Activated naive CD8-positive, alpha-beta T cell treated with anti-CD3 and anti-CD28 coated beads, Interleukin-2, amount 10 ng/mL, durations not matched to agents 7 days and 5 days (primary cell): ENCODE data around the gene SPATS2. TPM values are rescaled to one million over a fixed set of nuclear protein-coding genes. Genes with fewer than 3 reads are reported as not detected.

Source experiments
- ATAC-seq: fragments of 150-1000 bp; cut with Tn5 transposase; one replicate; pipeline ENCODE4 v1.10.0; 2021; ENCODE audit warnings: low read depth, moderate library complexity
- POLR2A ChIA-PET: fragments of 350-600 bp; sonication (Branson Sonifier 250); formaldehyde crosslinking; loops from one replicate; lab custom pipeline; 2021; ENCODE audit warnings: antibody characterized with exemption; lab: Charles Lee
- DNase-seq: peaks from one replicate; pipeline ENCODE4 v3.0.0; 2021
- H3K27ac Mint-ChIP-seq: one replicate; pipeline ENCODE4 v1.8.0; 2022; ENCODE audit warnings: mild to moderate bottlenecking, mixed read lengths
- H3K27me3 Mint-ChIP-seq: one replicate; pipeline ENCODE4 v1.8.0; 2022; ENCODE audit warnings: mild to moderate bottlenecking, moderate library complexity, mixed read lengths
- H3K36me3 Mint-ChIP-seq: one replicate; pipeline ENCODE4 v1.8.0; 2021; ENCODE audit warnings: mild to moderate bottlenecking, mixed read lengths
- H3K4me1 Mint-ChIP-seq: one replicate; pipeline ENCODE4 v1.8.0; 2021; ENCODE audit warnings: mixed read lengths
- H3K4me3 Mint-ChIP-seq: one replicate; pipeline ENCODE4 v1.8.0; 2022; ENCODE audit warnings: mild to moderate bottlenecking, moderate library complexity, mixed read lengths
- H3K9me3 Mint-ChIP-seq: one replicate; pipeline ENCODE4 v1.8.0; 2021; ENCODE audit warnings: mixed read lengths
- total RNA-seq, 2 experiments: library from RNA; stranded (reverse); gene quantifications; one replicate each; pipeline ENCODE4 v1.2.3, GENCODE V29; 2021

SPATS2 gene
- total RNA-seq, 2 experiments from 2014 or later = 12.1 to 13.3 TPM

DNA sequence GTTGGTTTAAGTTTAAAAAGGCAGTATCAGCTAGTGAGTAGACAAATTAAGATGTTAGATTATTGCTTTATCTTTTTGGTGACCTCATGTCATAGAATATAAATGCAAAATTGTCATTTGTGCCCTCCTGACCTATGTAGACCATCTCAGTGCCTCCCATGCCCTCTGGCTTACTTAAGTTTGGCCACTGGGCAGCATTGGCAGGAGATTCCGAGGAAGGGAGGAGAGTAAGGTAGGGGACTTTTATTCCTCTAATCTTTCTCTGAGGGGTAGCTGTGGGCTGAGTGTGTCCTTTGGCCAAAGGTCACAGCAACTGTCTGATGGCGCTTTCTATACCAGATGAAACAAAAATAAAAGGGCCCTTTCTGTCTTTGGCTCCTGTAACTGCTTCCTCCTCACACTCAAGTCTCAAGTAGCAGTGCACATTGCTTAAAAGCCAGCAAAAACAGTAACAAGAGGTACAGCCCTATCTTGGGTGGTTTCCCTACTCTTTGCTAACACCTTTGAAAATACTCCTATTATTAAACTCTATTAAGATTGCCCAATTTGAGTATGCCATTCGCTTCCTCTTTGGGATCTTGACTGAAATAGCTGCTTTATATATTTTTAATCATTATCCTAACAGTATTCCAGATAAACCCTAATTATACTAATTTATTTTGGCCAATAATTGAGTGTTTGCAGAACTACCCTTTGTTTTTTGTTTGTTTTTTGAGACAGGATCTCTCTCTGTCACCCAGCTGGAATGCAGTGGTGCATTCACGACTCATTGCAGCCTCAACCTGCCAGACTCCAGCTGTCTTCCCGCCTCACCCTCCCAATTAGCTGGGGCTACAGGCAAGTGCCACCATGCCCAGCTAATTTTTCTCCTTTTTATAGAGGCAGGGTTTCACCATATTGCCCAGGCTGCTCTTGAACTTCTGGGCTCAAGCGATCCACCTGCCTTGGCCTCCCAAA is 115.1 kb downstream of the SPATS2 start:
- ATAC-seq = no peak

DNA sequence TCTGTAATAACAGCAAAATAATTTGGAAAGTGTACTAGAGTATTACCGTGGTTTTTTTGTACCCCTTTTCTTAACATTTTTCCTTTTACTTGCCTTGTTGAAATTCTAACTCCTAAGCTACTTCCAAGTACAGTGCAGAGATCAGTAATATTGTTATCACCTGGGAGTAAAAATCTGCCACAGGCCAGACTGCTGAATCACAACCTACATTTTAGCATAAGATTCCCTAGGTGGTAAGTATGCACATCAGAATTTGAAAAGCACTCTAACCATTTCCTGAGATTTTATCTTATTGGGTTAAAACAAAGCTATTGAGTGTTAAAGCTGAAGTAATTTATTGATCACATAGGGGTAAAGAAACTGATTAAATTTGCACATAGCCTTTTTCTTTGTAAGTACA is 116.4 kb downstream of the SPATS2 start:
- no peaks in the 10 kb centered on the region for H3K9me3 Mint-ChIP-seq
- H3K4me3 Mint-ChIP-seq = no peak overlapping the region
- no peak for ATAC-seq

More for the DNA sequence above, 115.1 kb downstream of the SPATS2 start:
- no peaks in the 10 kb centered on the region for H3K9me3 Mint-ChIP-seq
- H3K4me3 Mint-ChIP-seq = no peak overlapping the region
- peaks cover 4% of the 10 kb centered on the region for H3K4me1 Mint-ChIP-seq
- H3K36me3 Mint-ChIP-seq = no peaks in the 10 kb centered on the region
- H3K27ac Mint-ChIP-seq = no peak overlapping the region
- no peak for DNase-seq
- H3K27me3 Mint-ChIP-seq = peaks cover 3% of the 10 kb centered on the region
- POLR2A ChIA-PET = no interaction called here

GRCh38 chr12:49487605-49488004 is 120.3 kb downstream of the SPATS2 start:
- H3K9me3 Mint-ChIP-seq = no peaks in the 10 kb centered on the region
- no peaks in the 10 kb centered on the region for H3K27me3 Mint-ChIP-seq
- peaks cover 4% of the 10 kb centered on the region for H3K4me1 Mint-ChIP-seq
- no peaks in the 10 kb centered on the region for H3K36me3 Mint-ChIP-seq
- POLR2A ChIA-PET = no interaction called here
- DNase-seq (no peak), ATAC-seq (no peak)
- H3K27ac Mint-ChIP-seq = no peak overlapping the region
- no peak overlapping the region for H3K4me3 Mint-ChIP-seq

More for the DNA sequence above, 116.4 kb downstream of the SPATS2 start:
- Mint-ChIP-seq H3K27me3 (peaks cover 3% of the 10 kb centered on the region), H3K4me1 (peaks cover 4% of the 10 kb centered on the region), H3K27ac (no peak overlapping the region), H3K36me3 (no peaks in the 10 kb centered on the region)
- DNase-seq = no peak
- POLR2A ChIA-PET = no interaction called here

DNA sequence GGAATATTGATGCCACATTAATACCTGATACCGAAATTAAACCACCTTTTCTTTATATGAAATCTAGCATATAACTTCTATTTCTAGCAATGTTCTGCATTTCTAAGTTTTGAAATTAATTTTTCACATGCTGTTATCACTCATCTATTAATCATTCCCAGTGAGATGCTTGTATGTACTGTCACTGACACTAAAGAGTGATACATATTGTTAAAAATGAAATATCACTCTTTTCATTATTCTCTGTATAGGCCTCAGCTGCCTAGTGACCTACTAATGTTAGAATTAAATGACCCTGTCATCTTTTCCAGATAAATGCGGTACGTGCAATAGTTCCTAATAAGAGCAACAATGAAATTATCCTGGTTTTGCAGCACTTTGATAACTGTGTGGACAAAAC is 121.9 kb downstream of the SPATS2 start:
- ATAC-seq (no peak), DNase-seq (no peak)
- H3K27ac Mint-ChIP-seq = no peak overlapping the region
- no peaks in the 10 kb centered on the region for H3K36me3 Mint-ChIP-seq
- no peaks in the 10 kb centered on the region for H3K4me1 Mint-ChIP-seq
- no peaks in the 10 kb centered on the region for H3K9me3 Mint-ChIP-seq
- POLR2A ChIA-PET = no interaction called here
- no peak overlapping the region for H3K4me3 Mint-ChIP-seq
- H3K27me3 Mint-ChIP-seq = no peaks in the 10 kb centered on the region

DNA sequence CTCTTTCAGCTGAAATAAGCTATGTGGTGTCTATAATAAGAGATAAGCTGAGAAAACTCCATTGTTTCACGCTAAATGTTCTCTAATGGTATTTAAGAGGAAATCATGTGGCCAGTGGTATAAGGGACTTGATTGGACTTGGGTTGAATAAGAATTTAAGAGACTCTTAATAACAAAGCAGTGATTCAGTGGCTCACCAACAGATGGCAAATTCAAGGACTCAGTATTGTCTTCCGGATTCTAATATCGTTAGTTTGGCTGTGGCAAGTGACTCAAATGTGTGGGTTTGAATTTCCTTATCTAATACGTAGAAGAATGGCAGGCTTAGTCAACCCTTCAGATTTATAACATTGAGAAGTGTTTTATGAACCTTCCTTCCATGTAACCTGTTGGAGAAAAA is 122.5 kb downstream of the SPATS2 start:
- Mint-ChIP-seq H3K9me3 (no peaks in the 10 kb centered on the region), H3K36me3 (no peaks in the 10 kb centered on the region), H3K4me3 (no peak overlapping the region), H3K4me1 (no peaks in the 10 kb centered on the region), H3K27ac (no peak overlapping the region), H3K27me3 (no peaks in the 10 kb centered on the region)
- ATAC-seq = no peak
- POLR2A ChIA-PET = no interaction called here
- DNase-seq = no peak

- no peak for ATAC-seq
- POLR2A ChIA-PET = no interaction called here
- Mint-ChIP-seq H3K9me3 (no peaks in the 10 kb centered on the region), H3K4me3 (no peak overlapping the region), H3K4me1 (no peaks in the 10 kb centered on the region), H3K27me3 (no peaks in the 10 kb centered on the region), H3K36me3 (peaks cover 2% of the 10 kb centered on the region), H3K27ac (no peak overlapping the region)
- no peak for DNase-seq
These were observed 124.6 kb downstream of the SPATS2 start for GRCh38 chr12:49491823-49492222.

DNA sequence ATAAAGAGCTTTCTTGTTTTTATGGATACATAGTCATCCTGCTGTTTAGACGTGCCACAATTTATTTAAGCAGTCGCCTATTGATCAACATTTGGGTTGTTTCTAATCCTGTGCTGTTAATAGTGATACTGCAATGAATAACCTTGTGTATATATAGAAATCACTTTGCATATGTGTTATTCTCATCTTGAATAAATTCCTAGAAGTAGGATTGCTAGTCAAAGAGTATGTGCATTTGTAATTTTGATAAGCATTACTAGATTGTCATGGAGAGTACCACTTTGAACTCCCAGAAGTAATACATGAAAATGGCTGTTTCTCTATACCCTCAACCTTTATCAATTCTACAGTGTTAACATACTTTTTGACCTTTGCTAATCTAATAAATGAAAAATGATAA is 126.6 kb downstream of the SPATS2 start:
- H3K4me3 Mint-ChIP-seq = no peak overlapping the region
- ATAC-seq = no peak
- no peak for DNase-seq
- no peak overlapping the region for H3K27ac Mint-ChIP-seq
- no peaks in the 10 kb centered on the region for H3K4me1 Mint-ChIP-seq
- no peaks in the 10 kb centered on the region for H3K27me3 Mint-ChIP-seq
- H3K9me3 Mint-ChIP-seq = no peaks in the 10 kb centered on the region
- peaks cover 2% of the 10 kb centered on the region for H3K36me3 Mint-ChIP-seq
- POLR2A ChIA-PET = no interaction called here

DNA sequence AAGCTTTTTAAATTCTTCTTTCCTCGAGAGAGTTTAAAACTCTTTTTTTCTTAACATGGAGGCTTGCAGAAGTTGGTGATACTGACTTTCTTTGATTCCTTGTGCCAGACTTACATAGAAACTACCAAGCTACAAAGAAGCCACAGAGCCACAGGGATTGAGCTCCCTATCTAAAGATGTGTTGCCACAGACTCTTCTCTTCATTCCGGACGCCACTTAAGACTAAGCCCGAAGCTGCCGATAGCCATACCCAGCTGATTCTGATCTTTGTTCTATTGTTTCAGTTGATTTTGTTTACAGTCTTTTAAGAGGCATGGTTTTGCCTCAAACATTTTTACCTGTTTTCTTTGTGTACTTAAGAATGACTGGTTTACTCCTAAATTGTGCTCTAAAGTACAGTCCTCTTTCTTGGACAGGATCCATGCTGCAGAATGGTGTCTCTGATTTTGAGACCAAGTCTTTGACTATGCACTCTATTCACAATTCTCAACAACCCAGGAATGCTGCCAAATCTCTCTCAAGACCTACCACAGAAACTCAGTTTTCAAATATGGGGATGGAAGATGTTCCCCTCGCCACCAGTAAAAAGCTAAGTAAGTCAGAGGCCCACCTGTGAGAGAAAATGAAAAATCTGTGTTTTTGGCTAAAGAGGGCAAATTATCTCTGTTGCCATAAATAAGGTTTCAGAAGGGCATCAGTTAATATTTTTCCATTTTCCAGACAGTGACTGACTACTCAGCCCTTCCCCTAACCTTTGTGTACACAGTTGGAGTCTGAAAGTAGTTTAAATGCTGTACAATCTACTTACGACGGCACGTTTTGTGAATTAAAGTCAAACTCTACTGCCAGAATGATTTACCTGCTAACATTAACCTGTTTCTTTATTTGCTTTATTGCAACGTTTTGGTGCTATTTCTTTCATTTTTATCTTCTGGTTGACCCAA is 129.4 kb downstream of the SPATS2 start:
- Mint-ChIP-seq H3K36me3 (peaks cover 9% of the 10 kb centered on the region), H3K4me3 (no peak overlapping the region), H3K4me1 (no peaks in the 10 kb centered on the region), H3K9me3 (no peaks in the 10 kb centered on the region), H3K27me3 (no peaks in the 10 kb centered on the region), H3K27ac (no peak overlapping the region)
- POLR2A ChIA-PET = no interaction called here
- ATAC-seq (no peak), DNase-seq (no peak)

GRCh38 chr12:49501895-49502294 is 134.6 kb downstream of the SPATS2 start:
- Mint-ChIP-seq H3K27ac (peak overlapping the region; percentile 54), H3K9me3 (no peaks in the 10 kb centered on the region)
- no peak for ATAC-seq

DNA sequence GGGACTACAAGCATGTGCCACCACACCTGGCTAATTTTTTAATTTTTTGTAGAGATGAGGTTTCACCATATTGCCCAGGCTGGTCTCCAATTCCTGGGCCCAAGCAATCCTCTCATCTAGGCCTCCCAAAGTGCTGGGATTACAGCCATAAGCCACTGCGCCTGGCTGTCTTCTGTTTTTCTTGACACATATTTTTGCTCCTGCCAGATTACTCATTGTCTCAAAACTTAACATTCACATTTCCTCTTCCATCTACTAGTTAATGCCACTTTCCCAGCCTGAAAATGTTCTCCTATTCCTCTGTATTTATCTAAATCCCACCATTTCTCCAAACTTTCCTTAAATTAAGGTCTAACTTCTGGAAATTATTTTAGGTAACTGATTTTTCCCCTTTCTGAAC is 135.3 kb downstream of the SPATS2 start:
- Mint-ChIP-seq H3K27ac (no peak overlapping the region), H3K4me1 (peaks cover 3% of the 10 kb centered on the region), H3K4me3 (no peak overlapping the region), H3K9me3 (no peaks in the 10 kb centered on the region), H3K36me3 (peaks cover 13% of the 10 kb centered on the region), H3K27me3 (no peaks in the 10 kb centered on the region)
- ATAC-seq = no peak
- POLR2A ChIA-PET = no interaction called here
- DNase-seq = no peak

More at GRCh38 chr12:49501895-49502294, 134.6 kb downstream of the SPATS2 start:
- no peak overlapping the region for H3K4me3 Mint-ChIP-seq
- POLR2A ChIA-PET = no interaction called here
- H3K4me1 Mint-ChIP-seq = peaks cover 3% of the 10 kb centered on the region
- peaks cover 13% of the 10 kb centered on the region for H3K36me3 Mint-ChIP-seq
- no peaks in the 10 kb centered on the region for H3K27me3 Mint-ChIP-seq
- DNase-seq = no peak

DNA sequence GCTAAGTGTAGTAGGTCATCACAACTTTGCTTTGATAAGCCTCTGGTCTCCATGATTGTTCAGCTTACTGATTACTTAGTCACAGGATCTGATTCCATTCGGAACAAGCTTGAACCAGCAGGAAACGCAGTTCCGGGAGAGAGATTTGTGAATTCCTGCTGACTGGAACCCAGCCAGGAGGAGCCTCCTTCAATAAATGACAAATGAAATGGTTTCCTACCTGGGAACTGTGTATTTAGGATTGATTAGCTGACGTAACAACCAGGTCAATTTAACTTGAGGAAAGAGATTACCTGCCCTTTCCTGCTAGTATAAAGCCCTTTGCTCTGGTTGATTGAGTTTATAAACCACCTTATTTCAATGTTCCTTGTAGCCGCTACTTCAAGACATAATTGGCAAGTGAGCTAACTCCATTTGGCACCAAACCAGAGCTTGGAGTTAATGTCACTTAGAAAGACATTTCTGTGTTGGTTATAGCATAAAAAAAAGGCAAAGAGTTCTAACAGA is 136.5 kb downstream of the SPATS2 start:
- no peaks in the 10 kb centered on the region for H3K9me3 Mint-ChIP-seq
- H3K4me1 Mint-ChIP-seq = peaks cover 3% of the 10 kb centered on the region
- H3K27me3 Mint-ChIP-seq = no peaks in the 10 kb centered on the region
- DNase-seq (no peak), ATAC-seq (no peak)
- H3K27ac Mint-ChIP-seq = no peak overlapping the region
- no peak overlapping the region for H3K4me3 Mint-ChIP-seq
- peaks cover 13% of the 10 kb centered on the region for H3K36me3 Mint-ChIP-seq
- POLR2A ChIA-PET = no interaction called here

- H3K27ac Mint-ChIP-seq = no peak overlapping the region
- POLR2A ChIA-PET = no interaction called here
- no peak for DNase-seq
- peaks cover 7% of the 10 kb centered on the region for H3K36me3 Mint-ChIP-seq
- no peaks in the 10 kb centered on the region for H3K27me3 Mint-ChIP-seq
- H3K4me1 Mint-ChIP-seq = peaks cover 3% of the 10 kb centered on the region
- H3K4me3 Mint-ChIP-seq = no peak overlapping the region
- no peak for ATAC-seq
- no peaks in the 10 kb centered on the region for H3K9me3 Mint-ChIP-seq
These were observed 138.4 kb downstream of the SPATS2 start for GRCh38 chr12:49505672-49506071.

DNA sequence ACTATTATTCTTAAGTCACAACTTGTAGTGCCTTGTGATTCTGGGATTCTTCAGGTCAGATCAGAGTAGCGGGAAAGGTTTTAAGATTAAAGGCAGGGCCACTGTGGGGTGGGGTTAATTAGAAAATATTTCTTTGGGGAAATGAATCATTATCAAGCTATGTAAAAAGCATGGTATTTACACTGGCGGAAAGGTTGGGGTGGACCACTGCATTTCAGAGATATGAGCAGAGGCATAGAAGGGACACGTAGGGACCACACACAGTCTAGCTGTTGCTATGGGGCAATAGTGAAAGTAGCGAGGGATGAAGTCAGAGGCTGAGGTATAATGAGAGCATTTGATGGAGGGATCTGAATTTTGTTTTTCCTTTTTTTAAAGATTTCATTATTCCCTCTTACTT is 139.9 kb downstream of the SPATS2 start:
- H3K36me3 Mint-ChIP-seq = peaks cover 5% of the 10 kb centered on the region
- DNase-seq (no peak), ATAC-seq (no peak)
- H3K4me3 Mint-ChIP-seq = no peak overlapping the region
- no peaks in the 10 kb centered on the region for H3K27me3 Mint-ChIP-seq
- H3K27ac Mint-ChIP-seq = no peak overlapping the region
- peaks cover under 1% of the 10 kb centered on the region for H3K4me1 Mint-ChIP-seq
- no peaks in the 10 kb centered on the region for H3K9me3 Mint-ChIP-seq
- POLR2A ChIA-PET = no interaction called here
